Mucosa of descending colon (tissue), 3 donors: ENCODE measurements around the gene CDK6. TPM values are rescaled to one million over a fixed set of nuclear protein-coding genes. Genes with fewer than 3 reads are reported as not detected.
A peak's percentile ranks its signal among the peaks of the same experiment; 100 is the strongest.

Source experiments
- ATAC-seq: fragments of 200-7000 bp; cut with Tn5 transposase; one replicate; pipeline ENCODE4 v1.9.1; 2020; ENCODE audit warnings: mild to moderate bottlenecking, moderate library complexity
- DNase-seq, 3 donors: peaks; one replicate each; pipeline ENCODE4 v3.0.0-alpha.2; 2020
- H3K36me3 ChIP-seq: fragments of 200-600 bp; one replicate; pipeline ENCODE4 v1.8.0; 2021; ENCODE audit warnings: low read depth, mild to moderate bottlenecking
- H3K4me1 ChIP-seq: fragments of 200-600 bp; one replicate; pipeline ENCODE4 v1.8.0; 2021; ENCODE audit warnings: low read depth, mild to moderate bottlenecking
- H3K4me3 ChIP-seq: fragments of 200-600 bp; one replicate; pipeline ENCODE4 v1.8.0; 2021; ENCODE audit warnings: mild to moderate bottlenecking
- H3K9me3 ChIP-seq: fragments of 200-600 bp; one replicate; pipeline ENCODE4 v1.8.0; 2021; ENCODE audit warnings: mild to moderate bottlenecking
- intact Hi-C, 2 donors: fragments of 100-400 bp; cut with DNase I in 1 of 2; cut with micrococcal nuclease in 1 of 2; formaldehyde crosslinking; loops; one replicate each; pipeline versions ENCODE4 v1.11.0 to v1.11.1; 2022; cut with DNase I, micrococcal nuclease
- total RNA-seq, 3 donors: library from RNA; stranded (reverse); fragmentation: NEBNext Ultra II Directional in 2 of 3; extraction: Animal tissue kit (Norgen Biotek cat#: 25700) in 2 of 3; gene quantifications; one replicate each; pipeline versions ENCODE4 v1.2.1 to v1.2.4, GENCODE V29; 2021 to 2023
- TF ChIP-seq, protein P1 (sequence below): fragments of 200-600 bp; IDR thresholded peaks from one replicate; pipeline ENCODE4 v1.8.0; 2022; ENCODE audit warnings: antibody characterized with exemption, mild to moderate bottlenecking
- donor health status: DM: no; HTN: no; CAD: no; lungs with moderate emphysema.
- donor health status: DM: no; HTN: no; CAD: no.
- donor health status: DM: no; HTN: yes; CAD: no.

CDK6 gene
- total RNA-seq, 3 donors from 2014 or later: 23.4 to 52.4 (median 33.1) TPM

DNA sequence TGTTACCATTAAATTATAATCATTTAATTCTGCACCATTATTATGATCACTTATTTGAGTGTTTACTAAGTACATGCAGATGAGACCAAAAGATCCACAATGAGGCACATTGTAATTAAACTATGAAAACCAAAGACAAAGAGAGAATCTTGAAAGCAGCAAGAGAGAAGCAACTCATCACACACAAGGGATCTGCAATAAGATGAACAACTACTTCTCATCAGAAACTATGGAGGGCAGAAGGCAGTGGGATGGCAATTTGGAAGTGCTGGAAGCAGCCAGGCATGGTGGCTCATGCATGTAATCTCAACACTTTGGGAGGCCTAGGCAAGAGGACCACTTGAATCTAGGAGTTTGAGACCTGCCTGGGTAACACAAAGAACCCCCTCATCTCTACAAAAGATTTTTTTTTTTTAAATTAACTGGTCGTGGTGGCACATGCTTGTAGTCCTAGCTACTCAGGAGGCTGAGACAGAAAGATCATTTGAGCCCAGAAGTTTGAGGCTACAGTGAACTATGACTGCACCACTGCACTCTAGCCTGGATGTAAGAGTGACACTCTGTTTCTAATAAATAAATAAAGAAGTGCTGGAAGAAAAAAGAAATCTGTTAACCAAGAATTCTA is 47.7 kb downstream of the CDK6 start:
- intact Hi-C loops: no loop called here
- TF ChIP-seq, protein P1, sequence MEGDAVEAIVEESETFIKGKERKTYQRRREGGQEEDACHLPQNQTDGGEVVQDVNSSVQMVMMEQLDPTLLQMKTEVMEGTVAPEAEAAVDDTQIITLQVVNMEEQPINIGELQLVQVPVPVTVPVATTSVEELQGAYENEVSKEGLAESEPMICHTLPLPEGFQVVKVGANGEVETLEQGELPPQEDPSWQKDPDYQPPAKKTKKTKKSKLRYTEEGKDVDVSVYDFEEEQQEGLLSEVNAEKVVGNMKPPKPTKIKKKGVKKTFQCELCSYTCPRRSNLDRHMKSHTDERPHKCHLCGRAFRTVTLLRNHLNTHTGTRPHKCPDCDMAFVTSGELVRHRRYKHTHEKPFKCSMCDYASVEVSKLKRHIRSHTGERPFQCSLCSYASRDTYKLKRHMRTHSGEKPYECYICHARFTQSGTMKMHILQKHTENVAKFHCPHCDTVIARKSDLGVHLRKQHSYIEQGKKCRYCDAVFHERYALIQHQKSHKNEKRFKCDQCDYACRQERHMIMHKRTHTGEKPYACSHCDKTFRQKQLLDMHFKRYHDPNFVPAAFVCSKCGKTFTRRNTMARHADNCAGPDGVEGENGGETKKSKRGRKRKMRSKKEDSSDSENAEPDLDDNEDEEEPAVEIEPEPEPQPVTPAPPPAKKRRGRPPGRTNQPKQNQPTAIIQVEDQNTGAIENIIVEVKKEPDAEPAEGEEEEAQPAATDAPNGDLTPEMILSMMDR: no peak
- peaks cover 9% of the 10 kb centered on the region for H3K4me1 ChIP-seq
- H3K4me3 ChIP-seq: no peak overlapping the region
- H3K36me3 ChIP-seq: no peaks in the 10 kb centered on the region
- no peak for ATAC-seq
- H3K9me3 ChIP-seq: peaks cover 13% of the 10 kb centered on the region
- DNase-seq: no peak

DNA sequence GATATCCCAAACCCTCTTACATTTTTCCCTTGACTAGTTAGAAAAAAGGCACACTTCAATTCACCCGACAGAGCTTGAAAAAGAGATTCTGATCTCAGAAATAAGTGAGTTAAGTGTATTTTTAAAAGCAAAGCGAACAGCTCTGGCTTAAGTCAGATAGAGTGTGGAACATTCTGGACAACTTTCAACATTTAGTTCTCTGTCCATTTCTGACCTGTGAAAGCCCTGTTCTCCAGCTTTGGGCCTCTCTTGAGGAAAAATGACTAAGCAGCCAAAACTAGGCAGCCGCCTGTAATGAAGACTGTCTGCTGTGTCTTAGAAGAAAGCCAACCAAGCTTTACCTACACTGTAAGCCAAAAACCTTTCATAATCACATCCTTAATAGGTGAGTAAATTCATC is 50.5 kb downstream of the CDK6 start:
- TF ChIP-seq, protein P1: no peak
- no peak overlapping the region for H3K4me3 ChIP-seq
- H3K9me3 ChIP-seq: peaks cover 13% of the 10 kb centered on the region
- intact Hi-C loops: no loop called here
- ATAC-seq (no peak), DNase-seq (no peak)
- H3K36me3 ChIP-seq: no peaks in the 10 kb centered on the region
- peaks cover 17% of the 10 kb centered on the region for H3K4me1 ChIP-seq

DNA sequence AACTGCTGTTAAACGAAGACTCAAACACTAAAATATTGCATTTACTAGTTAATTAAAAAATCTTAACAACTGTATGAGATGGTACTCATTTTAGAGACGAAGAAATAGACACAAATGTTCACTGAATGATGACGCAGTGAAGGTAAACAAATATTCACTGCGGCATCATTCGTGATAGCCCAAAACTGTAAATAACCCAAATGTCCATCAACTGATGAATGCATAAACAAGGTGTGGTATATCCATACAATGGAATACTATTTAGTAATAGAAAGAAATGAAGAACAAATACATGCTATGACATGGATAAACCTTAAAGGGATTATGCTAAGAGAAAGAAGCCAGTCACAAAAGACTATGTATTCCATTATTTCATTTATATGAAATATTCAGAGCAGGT is 51.4 kb downstream of the CDK6 start:
- intact Hi-C loops: no loop called here
- no peak overlapping the region for H3K4me3 ChIP-seq
- TF ChIP-seq, protein P1: no peak
- ATAC-seq (no peak), DNase-seq (no peak)
- peaks cover 13% of the 10 kb centered on the region for H3K9me3 ChIP-seq
- H3K4me1 ChIP-seq: peaks cover 18% of the 10 kb centered on the region
- no peaks in the 10 kb centered on the region for H3K36me3 ChIP-seq

DNA sequence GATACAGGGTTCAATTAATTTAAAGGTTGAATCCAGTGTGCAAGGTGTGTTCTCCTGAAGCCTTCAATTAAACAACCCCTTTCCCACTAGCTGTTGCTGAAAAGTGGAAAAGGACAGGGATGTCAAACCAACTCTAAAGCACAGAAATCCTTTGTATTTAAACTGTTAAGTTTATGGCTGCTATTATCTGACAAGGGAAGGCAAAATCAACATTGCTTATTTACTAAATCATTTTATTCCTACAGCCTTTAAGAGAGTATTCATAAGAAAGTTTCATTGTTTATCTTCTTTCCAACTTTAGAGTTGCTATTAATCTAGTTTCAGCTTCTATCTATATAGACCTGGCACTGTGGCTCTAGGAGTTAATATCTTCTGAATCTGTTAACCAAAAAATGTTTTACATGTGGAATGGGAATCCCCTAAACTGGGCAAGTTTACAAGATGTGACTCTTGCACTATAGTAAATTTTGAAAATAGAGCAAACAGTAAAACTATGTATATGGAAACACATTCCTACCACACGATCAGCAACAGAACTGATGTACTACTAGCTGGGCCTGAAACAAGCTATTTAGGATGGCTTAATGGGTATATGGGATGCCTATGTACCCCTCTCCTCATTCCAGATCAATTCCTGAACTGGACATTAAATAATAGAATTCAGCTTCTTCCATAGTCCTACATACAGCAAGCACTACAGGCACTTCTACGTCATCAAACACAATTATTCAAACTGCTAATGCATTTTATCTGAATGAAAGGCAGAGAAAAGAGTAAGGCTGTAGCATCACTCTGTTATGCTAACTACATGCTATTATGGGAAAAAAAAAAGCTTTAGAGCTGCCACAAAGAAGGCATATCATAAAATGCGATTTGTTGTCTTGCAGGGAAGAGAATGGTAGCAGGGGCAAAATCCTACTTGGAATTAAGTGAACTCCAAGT is 52.8 kb downstream of the CDK6 start:
- Histone ChIP-seq H3K9me3 (peaks cover 8% of the 10 kb centered on the region), H3K36me3 (no peaks in the 10 kb centered on the region), H3K4me3 (no peak overlapping the region), H3K4me1 (peaks cover 18% of the 10 kb centered on the region)
- no peak for DNase-seq
- TF ChIP-seq, protein P1: no peak
- peak; percentile 54 for ATAC-seq
- intact Hi-C loops: no loop called here

DNA sequence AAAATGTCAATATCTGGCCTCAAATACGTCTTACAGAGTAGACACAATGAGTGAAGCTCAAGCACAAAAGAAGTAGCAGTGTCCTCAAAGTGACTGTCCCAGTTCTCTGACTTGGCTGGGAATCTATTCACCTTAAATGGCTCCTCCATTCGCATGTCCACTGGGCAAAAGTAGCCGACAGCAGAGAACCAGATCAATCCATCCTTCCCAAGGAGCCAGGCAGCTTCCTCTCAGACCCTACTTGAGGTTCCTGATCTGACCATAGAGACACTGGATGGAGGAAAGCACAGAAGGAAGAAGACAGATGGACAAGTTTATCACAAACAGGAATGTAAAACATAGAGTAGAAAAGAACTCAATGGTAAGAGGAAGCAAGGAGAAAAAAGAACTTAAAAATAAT is 53.5 kb downstream of the CDK6 start:
- DNase-seq (no peak), ATAC-seq (peak; percentile 4)
- no peaks in the 10 kb centered on the region for H3K36me3 ChIP-seq
- H3K9me3 ChIP-seq: peaks cover 3% of the 10 kb centered on the region
- intact Hi-C loops: no loop called here
- peaks cover 18% of the 10 kb centered on the region for H3K4me1 ChIP-seq
- TF ChIP-seq, protein P1: no peak
- no peak overlapping the region for H3K4me3 ChIP-seq
